ENCODE data around the gene LCTL. TPM values are rescaled to one million over a fixed set of nuclear protein-coding genes. Genes with fewer than 3 reads are reported as not detected.

Gene LCTL
- total RNA-seq, 1 experiment from 2014 or later, result not detected

DNA sequence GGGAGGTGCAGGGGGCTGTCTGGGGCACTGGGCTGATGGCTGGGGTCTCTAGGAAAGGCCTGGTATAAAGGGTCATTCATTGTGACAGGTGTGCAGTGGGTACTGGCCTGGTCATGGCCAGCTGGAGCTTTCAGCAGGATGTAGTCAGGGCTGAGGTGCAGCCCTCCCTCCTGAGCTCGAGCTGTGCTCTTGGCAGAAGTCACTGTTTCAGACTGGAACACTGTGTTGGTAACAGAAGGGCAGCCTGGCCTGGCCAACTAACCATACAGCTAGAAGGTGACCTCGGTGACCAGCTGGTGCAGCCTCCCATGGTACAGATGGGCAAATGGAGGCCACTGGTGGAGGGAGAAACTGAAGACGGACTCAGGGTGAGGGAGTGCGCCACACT lies 34.4 kb upstream of the LCTL start:
- Histone ChIP-seq H3K9me2 (ENCODE audit: insufficient read depth) (no peaks in the 10 kb centered on the region), H3K79me2 (ENCODE audit: insufficient read depth, low read length) (no peaks in the 10 kb centered on the region), H3K4me3 (replicated peaks in 1 of 2; ENCODE audit: low read depth in 1 of 2, low read length in 2 of 2) (no peak overlapping the region), H3K4me1 (ENCODE audit: control insufficient read depth in 1 of 2, insufficient read depth in 2 of 2, low read length in 2 of 2) (peaks cover 0 to 3% of the 10 kb centered on the region in 2 experiments; a peak in 1 of 4 replicates), H3K9ac (ENCODE audit: low read length) (no peak overlapping the region), H3K27ac (ENCODE audit: low read depth, low read length) (no peak overlapping the region), H3K36me3 (ENCODE audit: control insufficient read depth in 1 of 2, insufficient read depth in 2 of 2, low read length in 2 of 2) (no peaks in the 10 kb centered on the region), H3K9me3 (ENCODE audit: control insufficient read depth in 1 of 2, insufficient read depth in 1 of 2, low read depth in 1 of 2, low read length in 2 of 2) (no peaks in the 10 kb centered on the region), H3K27me3 (ENCODE audit: insufficient read depth, low read length) (no peaks in the 10 kb centered on the region; the same call in 1 of the 2 replicates), H4K20me1 (ENCODE audit: insufficient read depth) (no peaks in the 10 kb centered on the region), H3K4me2 (ENCODE audit: low read length) (no peak overlapping the region), H2AFZ (ENCODE audit: low read depth, low read length, poor library complexity, severe bottlenecking) (no peak overlapping the region)
- RAD21 ChIA-PET (ENCODE audit: low non-redundant PET in 1 of 2, low total read pairs in 2 of 2, uncharacterized antibody in 2 of 2, unreplicated experiment in 2 of 2), result no interaction called here
- CTCF ChIA-PET, result interaction anchor here (1.7 kb wide), 1 partner anchor 253 kb away, joined by 5 read pairs; no protein-coding TSS in a partner anchor
- ATAC-seq (no peak), DNase-seq (ENCODE audit: low read depth, low spot score) (no peak)
- intact Hi-C loops (cut with micrococcal nuclease), result loop anchor here (5.0 kb wide), 1 partner anchor 172 kb away; no protein-coding TSS in a partner anchor
- POLR2A ChIA-PET, result no interaction called here
- TF ChIP-seq, protein P1, sequence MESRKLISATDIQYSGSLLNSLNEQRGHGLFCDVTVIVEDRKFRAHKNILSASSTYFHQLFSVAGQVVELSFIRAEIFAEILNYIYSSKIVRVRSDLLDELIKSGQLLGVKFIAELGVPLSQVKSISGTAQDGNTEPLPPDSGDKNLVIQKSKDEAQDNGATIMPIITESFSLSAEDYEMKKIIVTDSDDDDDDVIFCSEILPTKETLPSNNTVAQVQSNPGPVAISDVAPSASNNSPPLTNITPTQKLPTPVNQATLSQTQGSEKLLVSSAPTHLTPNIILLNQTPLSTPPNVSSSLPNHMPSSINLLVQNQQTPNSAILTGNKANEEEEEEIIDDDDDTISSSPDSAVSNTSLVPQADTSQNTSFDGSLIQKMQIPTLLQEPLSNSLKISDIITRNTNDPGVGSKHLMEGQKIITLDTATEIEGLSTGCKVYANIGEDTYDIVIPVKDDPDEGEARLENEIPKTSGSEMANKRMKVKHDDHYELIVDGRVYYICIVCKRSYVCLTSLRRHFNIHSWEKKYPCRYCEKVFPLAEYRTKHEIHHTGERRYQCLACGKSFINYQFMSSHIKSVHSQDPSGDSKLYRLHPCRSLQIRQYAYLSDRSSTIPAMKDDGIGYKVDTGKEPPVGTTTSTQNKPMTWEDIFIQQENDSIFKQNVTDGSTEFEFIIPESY (IDR thresholded peaks at IDR 0.05; ENCODE audit: extremely low read depth, insufficient replicate concordance, low read length), result no peak
- TF ChIP-seq POLR2AphosphoS5 (IDR thresholded peaks at IDR 0.05; ENCODE audit: low read depth, low read length) (no peak), POLR2A (IDR thresholded peaks at IDR 0.05; ENCODE audit: borderline replicate concordance, extremely low read depth, insufficient read depth, insufficient read length) (no peak), TCF7L2 (IDR thresholded peaks at IDR 0.05; ENCODE audit: borderline replicate concordance, extremely low read depth, insufficient read depth, insufficient read length) (no peak), REST (IDR thresholded peaks at IDR 0.05; ENCODE audit: low read depth) (no peak), JUND (IDR thresholded peaks at IDR 0.05) (no peak), SP1 (IDR thresholded peaks at IDR 0.05; ENCODE audit: low read depth) (no peak), FOSL1 (IDR thresholded peaks at IDR 0.05; ENCODE audit: low read depth) (no peak), ZFX (IDR thresholded peaks at IDR 0.05) (no peak), CEBPB (IDR thresholded peaks at IDR 0.05; ENCODE audit: low read depth) (no peak), SIN3A (IDR thresholded peaks at IDR 0.05; ENCODE audit: low read depth) (no peak), ELF1 (IDR thresholded peaks at IDR 0.05; ENCODE audit: borderline replicate concordance, low read depth) (no peak), CTCF (IDR thresholded peaks at IDR 0.05 in 2 of 3, conservative IDR thresholded peaks at IDR 0.05 in 1 of 3; ENCODE audit: borderline replicate concordance in 1 of 3, insufficient read depth in 1 of 3, low read depth in 2 of 3, low read length in 2 of 3) (no peak), EZH2 (IDR thresholded peaks at IDR 0.05) (no peak)
- no TSS peak for BruUV-seq (replicated peaks)
